ENCODE results near the gene CHST7. TPM values are rescaled to one million over a fixed set of nuclear protein-coding genes. Genes with fewer than 3 reads are reported as not detected.
A peak's percentile ranks its signal among the peaks of the same experiment; 100 is the strongest.
"Not testable (repeated sequence)": the region's sequence is repeated elsewhere in the genome, so short reads cannot be mapped to it uniquely, and the experiment has no call there.

CHST7 gene
- total RNA-seq (1 to 10 TPM; 6.9 to 7.3 TPM), polyA plus RNA-seq (ENCODE audit: insufficient read length in 6 of 6) (1 to 10 TPM; 3.8 to 5.5 (median 4.5) TPM)
- long read RNA-seq, donor 1, partial matches to known transcripts: 0 of 2 reads
- long read RNA-seq, donor 1, other reads (novel, unspliced or antisense): 0 of 2 reads
- long read RNA-seq, donor 2, partial matches to known transcripts: 7 of 9 reads
- long read RNA-seq, donor 2, other reads (novel, unspliced or antisense): 0 of 9 reads
- long read RNA-seq, donor 3, partial matches to known transcripts: 0 of 3 reads
- long read RNA-seq, donor 3, other reads (novel, unspliced or antisense): 0 of 3 reads
- long read RNA-seq, donor 4, transcript CHST7-201 (2 exons, 2,289 nt): major isoform, 7 of 7 reads
- long read RNA-seq, donor 4, partial matches to known transcripts: 0 of 7 reads
- long read RNA-seq, donor 4, other reads (novel, unspliced or antisense): 0 of 7 reads
- long read RNA-seq, donor 5, partial matches to known transcripts: 0 of 3 reads
- long read RNA-seq, donor 5, other reads (novel, unspliced or antisense): 0 of 3 reads
- long read RNA-seq, donor 6, transcript CHST7-201 (2 exons, 2,289 nt): major isoform, 11 of 11 reads
- long read RNA-seq, donor 6, partial matches to known transcripts: 0 of 11 reads
- long read RNA-seq, donor 6, other reads (novel, unspliced or antisense): 0 of 11 reads
- long read RNA-seq, donor 7, partial matches to known transcripts: 0 of 1 reads
- long read RNA-seq, donor 7, other reads (novel, unspliced or antisense): 0 of 1 reads
- long read RNA-seq, donor 8, partial matches to known transcripts: 0 of 2 reads
- long read RNA-seq, donor 8, other reads (novel, unspliced or antisense): 0 of 2 reads
- long read RNA-seq, donor 9: 0 reads
- long read RNA-seq, donor 10, partial matches to known transcripts: 0 of 2 reads
- long read RNA-seq, donor 10, other reads (novel, unspliced or antisense): 0 of 2 reads
- long read RNA-seq, donor 11, transcript CHST7-201 (2 exons, 2,289 nt): major isoform, 14 of 14 reads
- long read RNA-seq, donor 11, partial matches to known transcripts: 0 of 14 reads
- long read RNA-seq, donor 11, other reads (novel, unspliced or antisense): 0 of 14 reads
- long read RNA-seq, donor 12, partial matches to known transcripts: 0 of 2 reads
- long read RNA-seq, donor 12, other reads (novel, unspliced or antisense): 0 of 2 reads

- Histone ChIP-seq H3K27me3 (peaks cover 0 to 10% of the 10 kb centered on the region in 2 donors), H3K4me1 (peaks cover 0 to 28% of the 10 kb centered on the region in 2 donors), H3K27ac (peak within 1 kb of the TSS; percentile 33 to 60), H3K9me3 (no peaks in the 10 kb centered on the region), H3K4me3 (peak within 1 kb of the TSS; percentile 21 to 54), H3K36me3 (no peaks in the 10 kb centered on the region)
- DNase-seq: peak; percentile 24 to 90 (median 60)
- no peak for TF ChIP-seq CTCF (IDR thresholded peaks at IDR 0.05)
- ATAC-seq: peak; percentile 86
- intact Hi-C loops (cut with DNase I): no loop called here
Measured at GRCh38 chrX:46573331-46573891, at the start of gene CHST7. CHST7 (plus strand) TSS chrX:46573765; CDS start chrX:46573932, 167 bp downstream.

- H3K4me1 ChIP-seq; H3K27ac ChIP-seq; H3K27me3 ChIP-seq; H3K36me3 ChIP-seq; intact Hi-C loops (cut with DNase I); H3K9me3 ChIP-seq; ATAC-seq; DNase-seq; H3K4me3 ChIP-seq: not testable (repeated sequence)
Measured at GRCh38 chrX:46528640-46529039, 44.9 kb upstream of the CHST7 start.

- intact Hi-C loops (cut with DNase I); H3K9me3 ChIP-seq; H3K27me3 ChIP-seq; H3K27ac ChIP-seq; H3K36me3 ChIP-seq; H3K4me3 ChIP-seq; H3K4me1 ChIP-seq; DNase-seq; ATAC-seq: not testable (repeated sequence)
Measured at GRCh38 chrX:46529740-46530403, 43.7 kb upstream of the CHST7 start.

GRCh38 chrX:46530404-46530908, 43.1 kb upstream of the CHST7 start:
- intact Hi-C loops (cut with DNase I); H3K4me1 ChIP-seq; ATAC-seq; H3K9me3 ChIP-seq; H3K27ac ChIP-seq; H3K36me3 ChIP-seq; H3K4me3 ChIP-seq; DNase-seq; H3K27me3 ChIP-seq: not testable (repeated sequence)

GRCh38 chrX:46531442-46531841, 42.1 kb upstream of the CHST7 start:
- ATAC-seq (no peak), DNase-seq (no peak)
- H3K27ac ChIP-seq: no peak overlapping the region
- no peaks in the 10 kb centered on the region for H3K4me1 ChIP-seq
- H3K4me3 ChIP-seq: no peak overlapping the region
- H3K9me3 ChIP-seq: no peaks in the 10 kb centered on the region
- no peaks in the 10 kb centered on the region for H3K27me3 ChIP-seq
- H3K36me3 ChIP-seq: no peaks in the 10 kb centered on the region
- intact Hi-C loops (cut with DNase I): no loop called here
- TF ChIP-seq CTCF (IDR thresholded peaks at IDR 0.05): no peak

- intact Hi-C loops (cut with DNase I): no loop called here
- Histone ChIP-seq H3K4me3 (no peak overlapping the region), H3K27ac (no peak overlapping the region), H3K4me1 (peaks cover 0 to 24% of the 10 kb centered on the region in 2 donors), H3K9me3 (no peaks in the 10 kb centered on the region), H3K27me3 (no peaks in the 10 kb centered on the region), H3K36me3 (no peaks in the 10 kb centered on the region)
- ATAC-seq (no peak), DNase-seq (no peak)
- no peak for TF ChIP-seq CTCF (IDR thresholded peaks at IDR 0.05)
Measured at GRCh38 chrX:46543441-46543840, 30.1 kb upstream of the CHST7 start.

GRCh38 chrX:46544527-46544926, 29.0 kb upstream of the CHST7 start:
- intact Hi-C loops (cut with DNase I): not testable (repeated sequence)

More at GRCh38 chrX:46544527-46544926, 29.0 kb upstream of the CHST7 start:
- Histone ChIP-seq H3K4me3 (peak overlapping the region; percentile 30 to 70), H3K27ac (peak overlapping the region; percentile 29 to 74), H3K4me1 (peaks cover 0 to 24% of the 10 kb centered on the region in 2 donors)
- not testable (repeated sequence) for DNase-seq, H3K9me3 ChIP-seq, H3K27me3 ChIP-seq, H3K36me3 ChIP-seq, ATAC-seq
